ENCODE data around the gene LCN10. TPM values are rescaled to one million over a fixed set of nuclear protein-coding genes. Genes with fewer than 3 reads are reported as not detected.

LCN10 gene
- polyA plus RNA-seq, 3 donors: 0.16 TPM; not detected in 2

DNA sequence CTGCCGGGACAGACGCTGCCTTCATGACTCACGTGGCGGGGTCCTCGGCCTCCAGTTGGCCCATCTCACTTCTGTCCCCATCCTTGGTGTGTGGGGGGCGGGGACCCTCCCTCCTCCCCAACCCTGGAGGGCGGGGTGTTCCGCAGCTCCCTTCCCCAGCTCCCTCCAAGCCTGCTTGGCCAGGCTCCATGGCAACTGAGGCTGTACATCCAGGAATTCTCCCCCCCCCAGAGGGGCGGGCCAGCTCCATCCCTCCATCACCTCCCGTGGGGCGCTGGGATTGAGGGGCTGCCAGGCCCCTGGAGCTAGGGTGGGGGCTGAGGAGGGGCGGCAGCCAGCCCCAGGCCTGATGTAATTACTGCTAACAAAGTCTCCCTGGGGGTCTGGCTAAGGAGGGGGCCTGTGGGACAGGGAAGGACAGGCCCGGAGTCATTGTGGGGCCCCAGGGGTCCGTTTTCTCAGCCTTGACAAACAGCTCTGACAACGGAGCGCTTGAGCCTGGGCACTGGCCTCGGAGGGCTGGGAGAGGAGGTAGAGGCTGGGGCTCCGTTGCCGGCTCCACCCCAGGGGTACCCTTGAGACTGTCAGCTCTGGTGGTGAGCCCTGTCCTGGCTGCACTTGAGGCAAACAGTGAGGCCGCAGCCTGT is 22.4 kb downstream of the LCN10 start:
- Mint-ChIP-seq H3K27me3 (ENCODE audit: low read depth in 3 of 3) (peaks cover 7 to 35% (median 19%) of the 10 kb centered on the region in 3 donors), H3K9me3 (no peaks in the 10 kb centered on the region), H3K4me3 (no peak overlapping the region), H3K36me3 (peaks cover 20 to 33% of the 10 kb centered on the region in 2 donors), H3K27ac (peak overlapping the region in 3 of 7 donors; percentile 8 to 46 (median 21)), H3K4me1 (peaks cover 18% of the 10 kb centered on the region)
- intact Hi-C loops (cut with micrococcal nuclease): loop anchor here in 1 of 2 donors (10.0 kb wide), 1 partner anchor 236 kb away; the partner anchor contains the start of gene SEC16A
- H3K4me2 ChIP-seq (replicated peaks; ENCODE audit: extremely low read depth, low read length, poor library complexity, severe bottlenecking): no peak overlapping the region
- no peak overlapping the region for H3K9ac ChIP-seq (ENCODE audit: insufficient read depth, low read length, poor library complexity, severe bottlenecking)
- peaks cover 0 to 9% of the 10 kb centered on the region in 2 donors for H3K27me3 ChIP-seq (ENCODE audit: control insufficient read depth in 2 of 2, insufficient read depth in 2 of 2, low read length in 2 of 2)
- H3K27ac ChIP-seq (ENCODE audit: low read depth in 1 of 2, low read length in 2 of 2): no peak overlapping the region
- no peaks in the 10 kb centered on the region for H3K9me3 ChIP-seq (replicated peaks in 1 of 2; ENCODE audit: control insufficient read depth in 1 of 2, insufficient read depth in 1 of 2, low read length in 2 of 2)
- H2AFZ ChIP-seq (ENCODE audit: insufficient read depth, low read depth, low read length, poor library complexity, severe bottlenecking): no peak overlapping the region
- WGBS (ENCODE audit: insufficient coverage): 85% methylated on average over 9 of the region's 20 CpGs
- peaks cover 58% of the 10 kb centered on the region for H4K20me1 ChIP-seq (ENCODE audit: insufficient read depth, low read length)
- DNase-seq: no peak
- H3K4me3 ChIP-seq (replicated peaks in 1 of 3; ENCODE audit: low read depth in 2 of 3, low read length in 3 of 3): no peak overlapping the region
- TF ChIP-seq, protein P1, sequence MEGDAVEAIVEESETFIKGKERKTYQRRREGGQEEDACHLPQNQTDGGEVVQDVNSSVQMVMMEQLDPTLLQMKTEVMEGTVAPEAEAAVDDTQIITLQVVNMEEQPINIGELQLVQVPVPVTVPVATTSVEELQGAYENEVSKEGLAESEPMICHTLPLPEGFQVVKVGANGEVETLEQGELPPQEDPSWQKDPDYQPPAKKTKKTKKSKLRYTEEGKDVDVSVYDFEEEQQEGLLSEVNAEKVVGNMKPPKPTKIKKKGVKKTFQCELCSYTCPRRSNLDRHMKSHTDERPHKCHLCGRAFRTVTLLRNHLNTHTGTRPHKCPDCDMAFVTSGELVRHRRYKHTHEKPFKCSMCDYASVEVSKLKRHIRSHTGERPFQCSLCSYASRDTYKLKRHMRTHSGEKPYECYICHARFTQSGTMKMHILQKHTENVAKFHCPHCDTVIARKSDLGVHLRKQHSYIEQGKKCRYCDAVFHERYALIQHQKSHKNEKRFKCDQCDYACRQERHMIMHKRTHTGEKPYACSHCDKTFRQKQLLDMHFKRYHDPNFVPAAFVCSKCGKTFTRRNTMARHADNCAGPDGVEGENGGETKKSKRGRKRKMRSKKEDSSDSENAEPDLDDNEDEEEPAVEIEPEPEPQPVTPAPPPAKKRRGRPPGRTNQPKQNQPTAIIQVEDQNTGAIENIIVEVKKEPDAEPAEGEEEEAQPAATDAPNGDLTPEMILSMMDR (IDR thresholded peaks at IDR 0.05): no peak
- H3K79me2 ChIP-seq (ENCODE audit: insufficient read depth, low read length): peaks cover 15% of the 10 kb centered on the region
- peaks cover 34% of the 10 kb centered on the region in 2 donors for H3K36me3 ChIP-seq (replicated peaks in 1 of 2; ENCODE audit: control insufficient read depth in 1 of 2, insufficient read depth in 2 of 2, low read length in 2 of 2)
- H3K4me1 ChIP-seq (ENCODE audit: control insufficient read depth in 1 of 2, insufficient read depth in 2 of 2, low read length in 2 of 2): peaks cover 11 to 15% of the 10 kb centered on the region in 2 donors

DNA sequence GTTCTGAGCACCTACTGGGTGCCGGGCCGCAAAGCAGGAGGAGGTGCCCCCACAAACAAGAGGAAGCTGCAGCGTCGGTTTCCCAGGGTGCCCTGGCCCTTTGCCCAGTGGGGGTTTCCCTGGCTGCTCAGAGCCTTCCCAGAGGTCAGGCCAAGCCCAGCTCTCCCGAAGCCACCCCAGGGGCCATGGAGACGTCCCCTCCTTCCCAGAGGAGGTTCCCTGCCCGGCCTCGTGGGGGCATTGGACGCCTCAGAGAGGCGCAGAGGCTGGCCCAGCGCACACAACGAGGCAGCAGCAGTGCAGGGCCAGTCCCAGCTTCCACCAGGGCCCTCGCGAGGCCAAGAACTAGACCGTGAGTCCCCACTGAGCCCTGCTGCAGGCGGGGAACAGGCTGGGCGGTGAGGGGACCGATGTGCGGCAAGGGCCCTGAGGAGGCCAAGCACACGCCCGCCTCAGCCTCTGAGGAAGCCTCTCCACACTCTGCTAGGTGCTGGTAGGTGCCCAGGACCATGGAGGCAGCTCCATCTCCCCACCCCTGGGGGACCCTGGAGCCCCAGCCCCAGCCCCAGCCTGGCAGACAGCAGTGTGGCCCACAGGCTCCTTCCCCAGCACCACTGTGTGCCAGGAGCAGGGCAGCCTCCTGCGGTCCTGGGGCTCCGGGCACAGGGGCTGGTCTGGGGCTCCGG is 23.4 kb downstream of the LCN10 start:
- H3K9me3 ChIP-seq (replicated peaks in 1 of 2; ENCODE audit: control insufficient read depth in 1 of 2, insufficient read depth in 1 of 2, low read length in 2 of 2): no peaks in the 10 kb centered on the region
- peaks cover 16 to 21% of the 10 kb centered on the region in 2 donors for H3K4me1 ChIP-seq (ENCODE audit: control insufficient read depth in 1 of 2, insufficient read depth in 2 of 2, low read length in 2 of 2)
- peaks cover 47% of the 10 kb centered on the region for H4K20me1 ChIP-seq (ENCODE audit: insufficient read depth, low read length)
- H2AFZ ChIP-seq (ENCODE audit: insufficient read depth, low read depth, low read length, poor library complexity, severe bottlenecking): no peak overlapping the region
- 50% methylated on average over 22 of the region's 24 CpGs for WGBS (ENCODE audit: insufficient coverage)
- peaks cover 24 to 27% of the 10 kb centered on the region in 2 donors for H3K36me3 ChIP-seq (replicated peaks in 1 of 2; ENCODE audit: control insufficient read depth in 1 of 2, insufficient read depth in 2 of 2, low read length in 2 of 2)
- TF ChIP-seq, protein P1 (IDR thresholded peaks at IDR 0.05): no peak
- no peak overlapping the region for H3K9ac ChIP-seq (ENCODE audit: insufficient read depth, low read length, poor library complexity, severe bottlenecking)
- H3K4me3 ChIP-seq (replicated peaks in 1 of 3; ENCODE audit: low read depth in 2 of 3, low read length in 3 of 3): no peak overlapping the region
- peaks cover 21% of the 10 kb centered on the region for H3K4me1 Mint-ChIP-seq
- no peak overlapping the region for H3K27ac ChIP-seq (ENCODE audit: low read depth in 1 of 2, low read length in 2 of 2)
- H3K27me3 ChIP-seq (ENCODE audit: control insufficient read depth in 2 of 2, insufficient read depth in 2 of 2, low read length in 2 of 2): peaks cover 0 to 19% of the 10 kb centered on the region in 2 donors
- peaks cover 15 to 45% (median 22%) of the 10 kb centered on the region in 3 donors for H3K27me3 Mint-ChIP-seq (ENCODE audit: low read depth in 3 of 3)
- no peak overlapping the region for H3K4me3 Mint-ChIP-seq
- H3K79me2 ChIP-seq (ENCODE audit: insufficient read depth, low read length): peaks cover 6% of the 10 kb centered on the region
- peak overlapping the region in 3 of 7 donors; percentile 25 to 83 (median 46) for H3K27ac Mint-ChIP-seq
- intact Hi-C loops (cut with micrococcal nuclease): no loop called here
- no peaks in the 10 kb centered on the region for H3K9me3 Mint-ChIP-seq
- no peak overlapping the region for H3K4me2 ChIP-seq (replicated peaks; ENCODE audit: extremely low read depth, low read length, poor library complexity, severe bottlenecking)
- peak; percentile 65 to 87 (median 81) for DNase-seq
- H3K36me3 Mint-ChIP-seq: peaks cover 15 to 22% of the 10 kb centered on the region in 2 donors

Data from CD14-positive monocyte (primary cell).